ENCODE measurements around the gene CCDC9.

Gene CCDC9

DNA sequence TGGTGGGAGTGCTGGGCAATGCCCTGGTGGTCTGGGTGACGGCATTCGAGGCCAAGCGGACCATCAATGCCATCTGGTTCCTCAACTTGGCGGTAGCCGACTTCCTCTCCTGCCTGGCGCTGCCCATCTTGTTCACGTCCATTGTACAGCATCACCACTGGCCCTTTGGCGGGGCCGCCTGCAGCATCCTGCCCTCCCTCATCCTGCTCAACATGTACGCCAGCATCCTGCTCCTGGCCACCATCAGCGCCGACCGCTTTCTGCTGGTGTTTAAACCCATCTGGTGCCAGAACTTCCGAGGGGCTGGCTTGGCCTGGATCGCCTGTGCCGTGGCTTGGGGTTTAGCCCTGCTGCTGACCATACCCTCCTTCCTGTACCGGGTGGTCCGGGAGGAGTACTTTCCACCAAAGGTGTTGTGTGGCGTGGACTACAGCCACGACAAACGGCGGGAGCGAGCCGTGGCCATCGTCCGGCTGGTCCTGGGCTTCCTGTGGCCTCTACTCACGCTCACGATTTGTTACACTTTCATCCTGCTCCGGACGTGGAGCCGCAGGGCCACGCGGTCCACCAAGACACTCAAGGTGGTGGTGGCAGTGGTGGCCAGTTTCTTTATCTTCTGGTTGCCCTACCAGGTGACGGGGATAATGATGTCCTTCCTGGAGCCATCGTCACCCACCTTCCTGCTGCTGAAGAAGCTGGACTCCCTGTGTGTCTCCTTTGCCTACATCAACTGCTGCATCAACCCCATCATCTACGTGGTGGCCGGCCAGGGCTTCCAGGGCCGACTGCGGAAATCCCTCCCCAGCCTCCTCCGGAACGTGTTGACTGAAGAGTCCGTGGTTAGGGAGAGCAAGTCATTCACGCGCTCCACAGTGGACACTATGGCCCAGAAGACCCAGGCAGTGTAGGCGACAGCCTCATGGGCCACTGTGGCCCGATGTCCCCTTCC, 63.9 kb downstream of the CCDC9 start:
- POLR2A ChIA-PET, result interaction anchor here (0.6 kb wide), 1 partner anchor 19 kb away, joined by 5 read pairs; no protein-coding TSS in a partner anchor
- CTCF ChIA-PET, result interaction anchor here (4.1 kb wide), 1 partner anchor 29 kb away, joined by 19 read pairs; the partner anchor contains the start of gene DHX34
- no peak overlapping the region for H3K4me3 ChIP-seq (ENCODE audit: low read depth, low read length)
- DNase-seq (ENCODE audit: low read depth, low spot score), result no peak
- TF ChIP-seq, protein P1, sequence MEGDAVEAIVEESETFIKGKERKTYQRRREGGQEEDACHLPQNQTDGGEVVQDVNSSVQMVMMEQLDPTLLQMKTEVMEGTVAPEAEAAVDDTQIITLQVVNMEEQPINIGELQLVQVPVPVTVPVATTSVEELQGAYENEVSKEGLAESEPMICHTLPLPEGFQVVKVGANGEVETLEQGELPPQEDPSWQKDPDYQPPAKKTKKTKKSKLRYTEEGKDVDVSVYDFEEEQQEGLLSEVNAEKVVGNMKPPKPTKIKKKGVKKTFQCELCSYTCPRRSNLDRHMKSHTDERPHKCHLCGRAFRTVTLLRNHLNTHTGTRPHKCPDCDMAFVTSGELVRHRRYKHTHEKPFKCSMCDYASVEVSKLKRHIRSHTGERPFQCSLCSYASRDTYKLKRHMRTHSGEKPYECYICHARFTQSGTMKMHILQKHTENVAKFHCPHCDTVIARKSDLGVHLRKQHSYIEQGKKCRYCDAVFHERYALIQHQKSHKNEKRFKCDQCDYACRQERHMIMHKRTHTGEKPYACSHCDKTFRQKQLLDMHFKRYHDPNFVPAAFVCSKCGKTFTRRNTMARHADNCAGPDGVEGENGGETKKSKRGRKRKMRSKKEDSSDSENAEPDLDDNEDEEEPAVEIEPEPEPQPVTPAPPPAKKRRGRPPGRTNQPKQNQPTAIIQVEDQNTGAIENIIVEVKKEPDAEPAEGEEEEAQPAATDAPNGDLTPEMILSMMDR (IDR thresholded peaks at IDR 0.05; ENCODE audit: insufficient read depth, low read length, missing control alignments), result no peak
